Gastroesophageal sphincter (tissue), 3 donors: ENCODE results near the gene KRT14.

Experiments
- EP300 ChIP-seq: sonication (generic); formaldehyde crosslinking; IDR thresholded peaks from one replicate; pipeline ENCODE4 v1.6.1; 2017; ENCODE audit warnings: antibody characterized with exemption, mild to moderate bottlenecking
- POLR2A ChIP-seq, 2 donors: fragments of 450-650 bp; IDR thresholded peaks; one replicate each; pipeline ENCODE4 v1.6.1; 2017; ENCODE audit warnings: antibody characterized with exemption in 2 of 2, mild to moderate bottlenecking in 2 of 2, moderate library complexity in 1 of 2
- POLR2AphosphoS5 ChIP-seq: sonication (generic); formaldehyde crosslinking; IDR thresholded peaks from one replicate; pipeline ENCODE4 v1.6.1; 2017; ENCODE audit warnings: antibody characterized with exemption
- TF ChIP-seq, protein P1 (sequence below), 4 experiments: fragments of 200-600 bp in 2 of 4; fragments of 450-650 bp in 2 of 4; sonication (generic) in 1 of 4; IDR thresholded peaks; one replicate each; pipeline ENCODE4 v1.5.1; 2017 to 2019; ENCODE audit warnings: antibody characterized with exemption in 4 of 4, mild to moderate bottlenecking in 2 of 4, moderate library complexity in 2 of 4

- TF ChIP-seq POLR2A (IDR thresholded peaks at IDR 0.05) = no peak
- TF ChIP-seq, protein P1, sequence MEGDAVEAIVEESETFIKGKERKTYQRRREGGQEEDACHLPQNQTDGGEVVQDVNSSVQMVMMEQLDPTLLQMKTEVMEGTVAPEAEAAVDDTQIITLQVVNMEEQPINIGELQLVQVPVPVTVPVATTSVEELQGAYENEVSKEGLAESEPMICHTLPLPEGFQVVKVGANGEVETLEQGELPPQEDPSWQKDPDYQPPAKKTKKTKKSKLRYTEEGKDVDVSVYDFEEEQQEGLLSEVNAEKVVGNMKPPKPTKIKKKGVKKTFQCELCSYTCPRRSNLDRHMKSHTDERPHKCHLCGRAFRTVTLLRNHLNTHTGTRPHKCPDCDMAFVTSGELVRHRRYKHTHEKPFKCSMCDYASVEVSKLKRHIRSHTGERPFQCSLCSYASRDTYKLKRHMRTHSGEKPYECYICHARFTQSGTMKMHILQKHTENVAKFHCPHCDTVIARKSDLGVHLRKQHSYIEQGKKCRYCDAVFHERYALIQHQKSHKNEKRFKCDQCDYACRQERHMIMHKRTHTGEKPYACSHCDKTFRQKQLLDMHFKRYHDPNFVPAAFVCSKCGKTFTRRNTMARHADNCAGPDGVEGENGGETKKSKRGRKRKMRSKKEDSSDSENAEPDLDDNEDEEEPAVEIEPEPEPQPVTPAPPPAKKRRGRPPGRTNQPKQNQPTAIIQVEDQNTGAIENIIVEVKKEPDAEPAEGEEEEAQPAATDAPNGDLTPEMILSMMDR (IDR thresholded peaks at IDR 0.05) = no peak
- no peak for TF ChIP-seq POLR2AphosphoS5
- no peak for TF ChIP-seq EP300
Observed at GRCh38 chr17:41635121-41636097, 48.7 kb upstream of the KRT14 start.
